ENCODE data around the gene DTX3.
"Not testable (repeated sequence)": the region's sequence is repeated elsewhere in the genome, so short reads cannot be mapped to it uniquely, and the experiment has no call there.

DTX3 gene

GRCh38 chr12:57584050-57584449 lies 20.6 kb upstream of the DTX3 start:
- DNase-seq = no peak

- DNase-seq = no peak
Observed at GRCh38 chr12:57584690-57585089, 19.9 kb upstream of the DTX3 start.

- no peak for DNase-seq
Observed at GRCh38 chr12:57585156-57585555, 19.5 kb upstream of the DTX3 start.

GRCh38 chr12:57586128-57586527 lies 18.5 kb upstream of the DTX3 start:
- DNase-seq = no peak

- DNase-seq = no peak
Observed at GRCh38 chr12:57586832-57587429, 17.7 kb upstream of the DTX3 start.

DNA sequence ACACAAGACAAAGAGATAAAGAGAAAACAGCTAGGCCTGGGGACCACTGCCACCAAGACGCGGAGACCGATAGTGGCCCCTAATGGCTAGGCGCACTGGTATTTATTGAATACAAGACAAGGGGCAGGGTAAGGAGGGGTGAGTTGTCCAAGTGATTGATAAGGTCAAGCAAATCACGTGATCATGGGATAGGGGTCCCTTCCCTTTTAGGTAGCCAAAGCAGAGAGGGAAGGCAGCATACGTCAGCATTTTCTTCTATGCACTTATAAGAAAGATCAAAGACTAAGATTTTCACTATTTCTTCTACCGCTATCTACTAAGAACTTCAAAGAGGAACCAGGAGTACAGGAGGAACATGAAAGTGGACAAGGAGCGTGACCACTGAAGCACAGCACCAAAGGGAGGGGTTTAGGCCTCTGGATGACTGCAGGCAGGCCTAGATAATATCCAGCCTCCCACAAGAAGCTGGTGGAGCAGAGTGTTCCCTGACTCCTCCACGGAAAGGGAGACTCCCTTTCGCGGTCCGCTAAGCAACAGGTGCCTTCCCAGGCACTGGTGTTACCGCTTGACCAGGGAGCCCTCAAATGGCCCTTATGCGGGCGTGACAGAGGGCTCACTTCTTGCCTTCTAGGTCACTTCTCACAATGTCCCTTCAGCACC lies 15.5 kb upstream of the DTX3 start:
- DNase-seq = not testable (repeated sequence)

- no peak for DNase-seq
Observed at GRCh38 chr12:57590479-57590863, 14.2 kb upstream of the DTX3 start.

- peak; percentile 90 for DNase-seq
Observed at GRCh38 chr12:57590864-57591781, 13.5 kb upstream of the DTX3 start, which contains the start of gene PIP4K2C. TSS of gene PIP4K2C (plus strand) at chr12:57591192. CDS start at chr12:57591290, 98 bp downstream.

- DNase-seq = peak; percentile 15
Observed at GRCh38 chr12:57591782-57592325, 12.8 kb upstream of the DTX3 start.

GRCh38 chr12:57592551-57593165 lies 12.0 kb upstream of the DTX3 start:
- no peak for DNase-seq

DNA sequence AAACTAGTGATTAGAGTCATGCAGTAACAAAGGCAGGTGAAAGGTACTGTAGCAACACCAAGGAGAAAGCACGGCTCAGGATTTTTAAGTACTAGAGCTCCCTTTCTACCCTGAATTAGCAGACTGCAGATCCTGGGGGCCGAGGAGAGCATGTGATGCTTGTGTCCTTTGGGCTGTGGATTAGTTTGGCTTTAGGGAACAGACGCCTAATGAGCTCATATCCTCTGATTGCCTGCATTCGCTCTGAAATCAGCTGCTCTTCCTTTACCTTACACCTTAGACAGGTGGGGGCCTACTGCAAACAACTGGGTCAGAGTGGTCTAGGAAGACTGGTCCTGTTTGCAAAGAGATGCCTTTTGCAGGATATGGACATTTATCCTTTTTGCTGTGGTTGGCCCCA lies 11.4 kb upstream of the DTX3 start:
- DNase-seq = no peak

DNA sequence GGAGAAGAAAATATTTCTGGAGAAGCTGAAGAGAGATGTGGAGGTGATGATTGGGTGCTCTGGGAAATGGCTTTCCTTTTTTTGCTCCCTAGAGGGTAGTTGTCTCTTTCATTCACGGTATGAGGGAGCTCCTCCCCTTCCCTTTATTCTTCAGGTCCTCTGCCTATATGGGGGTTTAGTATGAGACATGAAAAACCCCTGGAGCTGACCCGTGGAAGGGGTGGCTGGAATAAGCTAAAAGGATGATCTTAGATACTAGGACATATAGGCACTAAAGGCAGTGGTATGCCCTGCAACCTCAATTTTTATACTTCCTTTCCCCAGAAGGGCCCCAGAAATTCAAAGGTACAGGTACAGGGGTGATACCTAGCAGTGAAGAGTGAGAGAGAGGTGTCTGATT lies 4.2 kb upstream of the DTX3 start:
- DNase-seq = no peak

DNA sequence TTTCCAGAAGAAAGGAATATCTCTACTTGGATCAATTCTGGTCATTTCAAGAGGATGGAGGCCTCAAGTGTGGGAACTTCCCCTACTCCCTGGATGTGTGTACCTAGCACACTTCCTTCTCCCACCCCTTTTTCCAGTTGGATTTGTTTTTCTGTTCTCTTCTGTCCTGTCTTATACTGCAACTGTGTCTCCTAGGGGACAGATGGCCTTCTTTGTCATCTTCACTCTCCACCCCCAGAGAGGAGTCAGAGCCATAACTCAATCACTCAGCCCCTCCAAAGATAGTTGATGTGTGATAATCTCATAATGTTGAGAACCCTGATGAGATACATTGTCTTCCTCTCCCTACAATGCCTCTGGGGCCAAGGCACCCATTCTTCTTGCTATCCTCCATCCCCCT lies 2.1 kb upstream of the DTX3 start:
- no peak for DNase-seq

- no peak for DNase-seq
Observed at GRCh38 chr12:57603324-57603723, 1.3 kb upstream of the DTX3 start.

- DNase-seq = no peak
Observed at GRCh38 chr12:57603815-57604453, 690 bp upstream of the DTX3 start.

GRCh38 chr12:57604992-57605810 lies 577 bp downstream of the DTX3 start:
- DNase-seq = no peak

DNA sequence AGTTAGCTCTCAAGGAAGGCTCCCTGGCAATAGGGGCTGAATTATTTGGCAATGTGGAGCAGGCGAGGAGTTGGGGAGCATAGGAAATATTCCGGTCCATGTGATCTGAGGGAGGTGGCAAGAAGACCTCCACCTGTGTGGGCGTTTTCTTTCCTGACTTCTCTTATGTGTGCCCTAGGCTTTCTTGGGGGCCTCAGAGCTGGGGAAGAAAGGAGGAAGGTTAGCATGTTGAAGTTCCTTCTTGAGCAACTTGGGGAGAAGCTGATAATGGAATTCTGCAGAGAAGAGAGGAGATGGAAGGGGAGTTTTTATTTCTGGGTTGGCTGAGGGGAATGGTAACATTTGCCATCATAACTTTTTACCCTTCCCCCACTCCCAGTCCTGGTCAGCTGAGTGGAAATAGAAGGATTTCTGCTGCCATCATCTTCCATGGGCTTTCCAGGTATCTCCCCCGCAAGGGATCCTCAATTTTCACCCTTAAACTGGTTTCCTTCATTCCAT lies 1.2 kb downstream of the DTX3 start:
- no peak for DNase-seq

DNA sequence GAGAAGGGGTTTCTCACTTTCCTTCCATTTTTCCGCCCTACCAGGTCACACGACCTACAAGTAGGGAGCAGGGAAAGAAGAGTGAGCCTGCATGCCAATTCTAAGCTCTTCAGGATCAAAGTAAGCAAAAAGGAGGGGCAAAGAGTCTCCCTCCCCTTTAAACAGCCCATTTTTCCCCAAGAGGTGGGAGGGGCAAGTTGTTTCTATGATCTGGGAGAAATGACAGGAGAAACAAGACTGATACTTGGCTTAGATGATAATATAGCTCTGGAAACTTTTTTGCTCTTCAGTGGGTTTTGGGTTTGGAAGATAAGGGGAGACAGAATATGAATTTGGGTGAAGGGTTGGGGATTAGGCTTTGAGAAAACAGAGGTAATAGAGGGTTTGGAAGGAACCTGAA lies 1.8 kb downstream of the DTX3 start:
- DNase-seq = no peak

DNA sequence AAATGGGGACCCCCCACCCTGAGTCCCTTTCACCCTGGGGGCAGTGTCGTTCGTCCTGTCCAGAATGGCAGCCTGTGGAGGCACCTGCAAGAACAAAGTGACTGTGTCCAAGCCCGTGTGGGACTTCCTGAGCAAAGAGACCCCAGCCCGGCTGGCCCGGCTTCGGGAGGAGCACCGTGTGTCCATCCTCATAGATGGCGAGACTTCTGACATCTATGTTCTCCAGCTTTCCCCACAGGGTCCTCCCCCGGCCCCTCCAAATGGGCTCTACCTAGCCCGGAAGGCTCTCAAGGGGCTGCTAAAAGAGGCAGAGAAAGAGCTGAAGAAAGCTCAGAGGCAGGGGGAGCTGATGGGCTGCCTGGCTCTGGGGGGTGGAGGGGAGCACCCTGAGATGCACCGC lies 2.2 kb downstream of the DTX3 start:
- DNase-seq = no peak

DNA sequence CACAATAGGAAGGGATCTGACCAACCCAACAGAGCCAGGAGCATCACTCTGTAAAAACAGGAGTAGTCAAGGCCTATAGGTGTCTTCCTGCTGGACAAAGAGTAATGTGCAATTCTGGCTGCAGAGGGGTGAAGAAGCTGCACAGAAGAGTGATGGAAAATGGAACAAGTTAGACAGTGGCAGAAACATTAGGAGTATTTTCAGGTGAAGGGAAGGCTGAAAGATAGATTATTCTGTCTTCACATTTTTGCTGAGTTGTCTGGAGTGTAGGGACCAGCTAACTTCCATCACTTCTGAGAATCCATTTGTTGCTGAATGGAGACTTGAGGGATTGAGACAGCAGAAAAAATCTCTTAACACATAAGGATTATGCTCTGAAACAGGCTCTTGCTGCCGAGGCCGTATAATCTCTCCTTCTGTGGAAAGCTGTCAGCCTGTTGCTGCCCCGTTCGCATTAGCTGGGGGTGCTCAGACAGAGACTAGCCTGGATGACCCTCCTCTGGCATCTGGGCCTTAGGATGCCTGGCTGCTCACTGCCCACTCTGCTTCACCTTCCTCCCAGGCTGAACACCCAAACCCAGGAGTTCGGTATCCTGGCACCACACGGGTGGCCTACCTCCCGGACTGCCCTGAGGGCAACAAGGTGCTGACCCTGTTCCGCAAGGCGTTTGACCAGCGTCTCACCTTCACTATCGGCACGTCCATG lies 3.5 kb downstream of the DTX3 start:
- no peak for DNase-seq
